Endodermal cell (in vitro differentiated cells): Measurements from ENCODE around the gene GNB3. TPM values are rescaled to one million over a fixed set of nuclear protein-coding genes. Genes with fewer than 3 reads are reported as not detected.

Source experiments
- DNase-seq: peaks from one replicate; pipeline ENCODE4 v3.0.0-alpha.2; 2017
- H3K27ac ChIP-seq: 2 replicates; pipeline ENCODE4 v1.5.1; 2013; ENCODE audit warnings: mild to moderate bottlenecking, low read depth, low read length, moderate library complexity
- H3K27me3 ChIP-seq: 2 replicates; pipeline ENCODE4 v1.6.1; 2013; ENCODE audit warnings: mild to moderate bottlenecking, low read length, moderate library complexity; ENCODE audit not compliant: insufficient read depth, control insufficient read depth, poor library complexity, severe bottlenecking
- H3K36me3 ChIP-seq: 2 replicates; pipeline ENCODE4 v1.7.0; 2013; ENCODE audit warnings: mild to moderate bottlenecking, low read length, moderate library complexity; ENCODE audit not compliant: control insufficient read depth, insufficient read depth
- H3K4me1 ChIP-seq: one replicate; pipeline ENCODE4 v1.7.0; 2013; ENCODE audit warnings: low read length; ENCODE audit not compliant: control insufficient read depth, insufficient read depth
- H3K4me3 ChIP-seq: 2 replicates; pipeline ENCODE4 v1.5.1; 2013; ENCODE audit warnings: mild to moderate bottlenecking, low read length, moderate library complexity
- H3K9ac ChIP-seq: 2 replicates; pipeline ENCODE4 v1.6.1; 2013; ENCODE audit warnings: mild to moderate bottlenecking, low read length, moderate library complexity; ENCODE audit not compliant: poor library complexity, severe bottlenecking; ENCODE audit errors: extremely low read depth
- H3K9me3 ChIP-seq: 2 replicates; pipeline ENCODE4 v1.6.1; 2013; ENCODE audit warnings: mild to moderate bottlenecking, low read length, moderate library complexity; ENCODE audit not compliant: control insufficient read depth
- H3K27ac Mint-ChIP-seq: 2 replicates; pipeline ENCODE4 v1.8.0; 2020; ENCODE audit warnings: mixed read lengths
- H3K27me3 Mint-ChIP-seq: 2 replicates; pipeline ENCODE4 v1.8.0; 2021; ENCODE audit warnings: mild to moderate bottlenecking, mixed read lengths; ENCODE audit not compliant: insufficient read depth
- H3K36me3 Mint-ChIP-seq: 2 replicates; pipeline ENCODE4 v1.8.0; 2020; ENCODE audit warnings: low read depth, mixed read lengths
- H3K4me1 Mint-ChIP-seq: 2 replicates; pipeline ENCODE4 v1.8.0; 2020; ENCODE audit warnings: mixed read lengths
- H3K4me3 Mint-ChIP-seq: 2 replicates; pipeline ENCODE4 v1.8.0; 2020; ENCODE audit warnings: mild to moderate bottlenecking, moderate library complexity, mixed read lengths
- H3K9me3 Mint-ChIP-seq: 2 replicates; pipeline ENCODE4 v1.8.0; 2020; ENCODE audit warnings: mild to moderate bottlenecking, mixed read lengths
- CTCF ChIP-seq: fragments of 200-600 bp; sonication (generic); conservative IDR thresholded peaks from 2 replicates; pipeline ENCODE4 v1.5.0; 2021; ENCODE audit warnings: antibody characterized with exemption, mild to moderate bottlenecking
- WGBS, 2 experiments: methylation state at CpG; one replicate each; pipeline versions ENCODE4 v1.1.5 to v1.1.7; 2013; ENCODE audit warnings: missing lambda C conversion rate in 2 of 2, mixed read lengths in 1 of 2; ENCODE audit not compliant: insufficient coverage in 1 of 2, insufficient read length in 1 of 2; 5-methylcytosine and 5-hydroxymethylcytosine counted together
- total RNA-seq, 2 donors: library from RNA; stranded (reverse); fragmentation: NEBNext Ultra II Directional in 1 of 2; extraction: Animal tissue kit (Norgen Biotek cat#: 25700) in 1 of 2; gene quantifications; 2 replicates in 1 of 2; 3 replicates in 1 of 2; pipeline ENCODE4 v1.2.1, GENCODE V29; 2021

Gene GNB3
- total RNA-seq, 2 donors from 2014 or later, result 10.0 to 17.1 TPM

- Histone ChIP-seq H3K9ac (no peak overlapping the region), H3K4me1 (peaks cover 2% of the 10 kb centered on the region), H3K27ac (no peak overlapping the region), H3K4me3 (no peak overlapping the region), H3K27me3 (no peaks in the 10 kb centered on the region), H3K36me3 (peaks cover 51% of the 10 kb centered on the region), H3K9me3 (no peaks in the 10 kb centered on the region)
- no peak for TF ChIP-seq CTCF
- Mint-ChIP-seq H3K9me3 (no peaks in the 10 kb centered on the region), H3K4me3 (no peak overlapping the region), H3K27ac (peak overlapping the region; percentile 26), H3K4me1 (peaks cover 20% of the 10 kb centered on the region), H3K36me3 (peaks cover 55% of the 10 kb centered on the region), H3K27me3 (no peaks in the 10 kb centered on the region)
- no peak for DNase-seq
- 93 to 97% methylated on average over 11 to 14 of the region's 14 CpGs for WGBS, 2 experiments
Observed at GRCh38 chr12:6855322-6855721, 14.6 kb downstream of the GNB3 start.

GRCh38 chr12:6858799-6859198, 18.1 kb downstream of the GNB3 start:
- no peak for DNase-seq
- H3K27me3 ChIP-seq, result no peaks in the 10 kb centered on the region
- H3K36me3 ChIP-seq, result peaks cover 86% of the 10 kb centered on the region
- H3K9me3 ChIP-seq, result no peaks in the 10 kb centered on the region
- H3K4me3 ChIP-seq, result no peak overlapping the region
- H3K27ac Mint-ChIP-seq, result no peak overlapping the region
- H3K27ac ChIP-seq, result no peak overlapping the region
- no peaks in the 10 kb centered on the region for H3K4me1 ChIP-seq
- no peak overlapping the region for H3K4me3 Mint-ChIP-seq
- no peaks in the 10 kb centered on the region for H3K9me3 Mint-ChIP-seq
- H3K27me3 Mint-ChIP-seq, result no peaks in the 10 kb centered on the region
- H3K4me1 Mint-ChIP-seq, result peaks cover 4% of the 10 kb centered on the region
- no peak overlapping the region for H3K9ac ChIP-seq
- 80 to 86% methylated on average over 1 of the region's 2 CpGs for WGBS, 2 experiments
- H3K36me3 Mint-ChIP-seq, result peaks cover 88% of the 10 kb centered on the region
- TF ChIP-seq CTCF, result no peak

- Histone ChIP-seq H3K4me1 (no peaks in the 10 kb centered on the region), H3K9me3 (no peaks in the 10 kb centered on the region), H3K4me3 (no peak overlapping the region), H3K27me3 (no peaks in the 10 kb centered on the region), H3K9ac (no peak overlapping the region), H3K36me3 (peaks cover 87% of the 10 kb centered on the region), H3K27ac (no peak overlapping the region)
- Mint-ChIP-seq H3K9me3 (no peaks in the 10 kb centered on the region), H3K27me3 (no peaks in the 10 kb centered on the region), H3K27ac (no peak overlapping the region), H3K4me3 (no peak overlapping the region), H3K4me1 (no peaks in the 10 kb centered on the region), H3K36me3 (peaks cover 94% of the 10 kb centered on the region)
- 96 to 97% methylated on average over 9 of the region's 9 CpGs for WGBS, 2 experiments
- no peak for DNase-seq
- TF ChIP-seq CTCF, result no peak
Observed at GRCh38 chr12:6860116-6860515, 19.4 kb downstream of the GNB3 start.
